Heart left ventricle (tissue), 13 donors: ENCODE results near the gene CCNA2.

Experiments
- CTCF ChIP-seq, 12 donors: fragments of 200-600 bp; sonication (generic) in 4 of 12; IDR thresholded peaks; one replicate each; pipeline versions ENCODE4 v1.5.0 to v1.8.0; 2018 to 2022; ENCODE audit warnings: antibody characterized with exemption in 12 of 12, mild to moderate bottlenecking in 5 of 12
- POLR2A ChIP-seq, 2 donors: fragments of 450-650 bp; IDR thresholded peaks; one replicate each; pipeline ENCODE4 v1.6.1; 2017; ENCODE audit warnings: antibody characterized with exemption in 2 of 2, mild to moderate bottlenecking in 2 of 2, moderate library complexity in 2 of 2
- donor health status: ischemic (EF 13 %, LVEDD 7.1; RV severe dilation, severe dysfunction).
- donor health status: DM: no; HTN: yes; CAD: no.
- donor health status: DM: no; HTN: no; CAD: no.
- donor health status: ischemic (EF 25% LVEDD 6.9; RV normal size, moderate dysfunction).
- donor health status: ischemic (EF 25% LVEDD 5.7; RV mildly dilated, moderate dysfunction).
- donor health status: ischemic (EF 35%, LVEDD 5.7; RV mildly dilated, moderate dysfunction).
- donor health status: nonischemic (EF 11% LVEDD 7.7; RV severe dilation, severe dysfunction).
- donor health status: DM: yes; HTN: yes; CAD: no.
- donor health status: PGD.
- donor health status: ischemic (EF 29% LVEDD 5.4; RV normal size, mild dysfunction).
- donor health status: nonischemic (EF 23%, LVEDD 6.1; RV moderate dilation, normal function).

GRCh38 chr4:121801715-121802075 is 22.0 kb downstream of the CCNA2 start:
- no peak for TF ChIP-seq CTCF (IDR thresholded peaks at IDR 0.05)
- TF ChIP-seq POLR2A (IDR thresholded peaks at IDR 0.05): no peak
